Activated CD4-positive, alpha-beta T cell treated with anti-CD3 and anti-CD28 coated beads, Interleukin-2, Interleukin-4, amounts not matched to agents 100 ng/mL and 50 ng/mL, durations not matched to agents 16 hours and 8 hours (primary cell): ENCODE measurements around the gene ACAD11.

ENCODE experiments used
- DNase-seq: peaks from one replicate; pipeline ENCODE4 v3.0.0-alpha.2; 2020; ENCODE audit warnings: low spot score

Gene ACAD11

DNA sequence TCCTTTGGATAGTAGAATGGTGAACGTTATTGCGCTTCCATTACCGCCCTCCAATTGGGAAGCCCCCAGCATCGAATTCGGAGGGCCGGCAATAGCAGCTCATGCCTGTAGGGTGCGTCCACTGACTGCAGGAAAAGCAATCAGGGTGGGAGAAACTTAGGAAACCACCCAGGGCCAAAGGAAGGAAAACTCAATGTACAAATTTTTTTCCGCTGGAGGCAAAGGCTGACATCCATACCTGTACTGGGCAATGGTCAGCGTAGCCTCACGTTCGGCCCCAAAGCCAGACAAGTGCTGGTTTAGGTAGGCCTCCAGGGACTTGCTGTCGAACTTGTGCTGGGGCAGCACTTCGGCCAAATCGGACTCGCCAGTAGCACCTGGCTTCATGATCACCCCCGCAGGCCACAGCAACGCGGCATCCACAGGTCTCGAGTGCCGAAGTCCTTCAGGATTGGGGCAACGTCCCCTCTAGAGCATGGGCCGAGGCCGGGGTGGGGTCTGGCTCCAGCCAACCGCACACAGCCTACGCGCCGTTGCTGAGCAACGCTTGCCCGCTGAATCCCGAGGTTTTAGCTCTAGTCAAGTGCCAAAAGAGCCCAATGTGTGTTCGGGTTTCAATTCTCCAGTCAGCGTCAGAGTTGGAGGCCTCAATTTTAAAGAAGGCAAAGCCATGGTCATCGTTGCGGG is at the start of gene ACAD11:
ACAD11 (minus strand) TSS at position 445 of the 687 bp plus-strand sequence; CDS start at position 387, 58 bp downstream.
- peak; percentile 41 for DNase-seq

DNA sequence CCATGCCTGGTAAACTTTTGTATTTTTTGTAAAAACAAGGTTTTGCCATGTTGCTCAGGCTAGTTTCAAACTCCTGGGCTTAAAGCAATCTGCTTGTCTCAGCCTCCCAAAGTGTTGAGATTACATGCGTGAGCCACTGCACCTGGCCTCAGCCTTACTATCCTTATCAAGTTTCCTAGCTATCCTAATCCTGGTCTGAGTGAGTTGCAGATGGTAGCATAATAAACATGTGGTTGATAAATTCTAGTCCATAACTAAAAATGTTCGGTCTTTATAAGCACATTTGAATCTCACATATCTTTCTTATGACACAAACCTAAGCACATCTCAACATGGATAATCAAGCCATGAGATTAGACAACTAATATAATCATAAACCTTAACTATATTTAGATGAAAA is 44.1 kb upstream of the ACAD11 start:
- no peak for DNase-seq

DNA sequence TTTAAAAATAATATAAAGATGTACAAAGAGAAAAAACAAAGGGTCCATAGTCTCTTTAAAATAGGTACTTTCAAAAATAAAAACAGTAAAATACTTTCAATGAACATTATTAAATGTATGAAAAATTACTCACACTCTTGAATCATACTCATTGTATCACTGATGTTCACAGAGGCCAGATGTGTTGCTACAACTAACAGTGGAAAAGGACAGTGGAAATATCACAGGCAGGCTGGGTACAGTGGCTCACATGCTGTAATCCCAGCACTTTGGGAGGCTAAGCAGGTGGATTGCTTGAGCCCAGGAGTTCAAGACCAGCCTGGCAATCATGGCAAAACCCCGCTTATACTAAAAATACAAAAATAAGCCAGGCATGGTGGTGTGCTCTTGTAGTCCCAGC is 35.8 kb upstream of the ACAD11 start:
- no peak for DNase-seq

- DNase-seq, result no peak
Observed at GRCh38 chr3:132694991-132695390, 35.4 kb upstream of the ACAD11 start.

- no peak for DNase-seq
Observed at GRCh38 chr3:132690040-132690439, 30.4 kb upstream of the ACAD11 start.

- DNase-seq, result no peak
Observed at GRCh38 chr3:132682201-132682600, 22.6 kb upstream of the ACAD11 start.

DNA sequence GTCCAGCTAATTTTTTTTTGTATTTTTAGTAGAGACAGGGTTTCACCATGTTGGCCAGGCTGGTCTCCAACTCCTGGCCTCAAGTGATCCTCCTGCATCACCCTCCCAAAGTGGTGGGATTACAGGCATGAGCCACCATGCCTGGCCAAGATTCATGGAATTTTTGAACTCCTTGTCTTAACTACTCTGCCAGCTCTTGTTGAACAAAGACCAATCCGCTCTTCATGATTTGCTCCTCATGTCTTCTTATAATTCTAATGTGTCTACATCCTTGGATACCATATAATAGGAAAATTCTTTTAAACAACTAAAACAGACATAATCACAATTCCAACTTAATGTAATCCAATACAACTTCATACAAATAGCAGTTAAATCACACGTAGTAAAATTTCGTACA is 21.8 kb upstream of the ACAD11 start:
- no peak for DNase-seq

DNA sequence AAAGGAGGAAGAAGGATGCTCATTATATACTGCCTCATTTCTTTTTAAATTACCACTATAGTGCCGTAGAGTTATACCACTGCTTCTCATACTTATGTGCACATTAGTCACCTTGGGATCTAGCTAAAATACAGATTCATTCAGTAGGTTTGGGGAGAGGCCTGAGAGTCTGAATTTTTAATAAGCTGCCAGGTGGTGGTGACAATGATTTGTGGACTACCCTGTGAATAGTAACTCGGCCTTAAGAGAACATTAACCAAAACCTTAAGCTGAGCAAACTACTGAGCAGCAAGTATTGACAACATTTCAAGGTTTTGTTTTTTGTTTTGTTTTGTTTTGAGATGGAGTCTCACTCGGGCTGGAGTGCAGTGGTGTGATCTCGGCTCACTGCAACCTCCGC is 20.3 kb upstream of the ACAD11 start:
- DNase-seq, result no peak

- DNase-seq, result no peak
Observed at GRCh38 chr3:132675408-132675807, 15.8 kb upstream of the ACAD11 start.

GRCh38 chr3:132669256-132669777 is 9.7 kb upstream of the ACAD11 start:
- no peak for DNase-seq

DNA sequence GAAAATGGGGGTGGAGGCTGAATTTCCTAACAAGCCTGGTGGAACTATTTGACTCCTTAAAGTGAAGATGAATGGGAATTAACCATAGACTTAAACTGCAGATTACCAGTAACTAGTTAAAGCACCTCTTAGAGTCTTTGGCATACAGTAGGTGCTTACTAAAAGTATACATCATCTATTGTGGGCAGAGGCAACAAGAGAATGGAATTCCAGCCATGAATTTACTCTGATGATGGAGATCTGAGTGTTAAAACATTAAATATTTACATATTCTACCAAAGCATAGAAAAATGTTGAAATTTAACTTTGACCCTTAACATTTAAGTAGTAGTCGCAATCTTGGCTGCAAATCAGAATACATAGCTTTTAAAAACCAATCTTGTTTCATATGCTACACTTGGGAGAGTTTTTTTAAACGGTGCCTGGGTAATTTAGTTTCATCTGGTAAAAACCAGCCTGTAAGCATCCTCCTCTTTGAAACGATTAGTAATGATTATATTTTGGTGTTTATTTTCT is 5.7 kb upstream of the ACAD11 start:
- DNase-seq, result no peak

DNA sequence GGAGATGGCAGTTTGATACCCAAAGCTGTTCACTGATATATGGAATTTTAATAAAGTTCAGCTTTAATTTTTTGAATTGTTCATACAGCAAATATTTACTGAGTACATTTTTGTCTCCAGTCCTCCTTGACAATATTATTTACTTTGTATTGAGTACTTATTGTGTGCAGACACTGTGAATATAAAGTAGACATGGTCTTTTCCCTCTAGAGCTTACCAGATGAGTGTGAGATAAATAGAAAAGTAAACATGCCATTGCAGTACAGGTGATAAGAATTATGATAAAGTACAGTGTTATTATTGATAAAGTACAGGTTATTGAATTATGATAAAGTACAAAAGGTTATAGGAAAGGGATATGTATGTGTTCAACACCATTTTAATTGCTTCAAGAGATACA is 2.6 kb upstream of the ACAD11 start:
- no peak for DNase-seq

DNA sequence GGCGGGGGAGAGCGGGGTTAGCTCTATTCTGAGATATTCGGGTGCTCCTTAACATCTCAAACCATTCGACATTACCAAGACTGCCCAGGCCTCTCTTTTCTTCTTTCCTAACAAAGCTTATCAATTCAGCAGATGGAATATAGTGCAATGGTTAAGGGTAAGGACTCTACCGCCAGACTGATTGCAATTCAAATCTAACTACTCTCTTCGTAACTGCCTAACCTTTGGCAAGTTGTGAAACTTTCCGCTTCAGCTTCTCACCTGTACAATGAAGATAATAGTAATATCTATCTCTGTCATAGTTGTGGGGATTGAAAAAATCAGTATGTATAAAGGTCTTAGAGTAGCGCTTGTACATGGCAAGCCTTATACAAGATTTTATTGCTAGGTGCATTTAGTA is 1.5 kb upstream of the ACAD11 start:
- no peak for DNase-seq

GRCh38 chr3:132660811-132661070 is 1.1 kb upstream of the ACAD11 start:
- no peak for DNase-seq

DNA sequence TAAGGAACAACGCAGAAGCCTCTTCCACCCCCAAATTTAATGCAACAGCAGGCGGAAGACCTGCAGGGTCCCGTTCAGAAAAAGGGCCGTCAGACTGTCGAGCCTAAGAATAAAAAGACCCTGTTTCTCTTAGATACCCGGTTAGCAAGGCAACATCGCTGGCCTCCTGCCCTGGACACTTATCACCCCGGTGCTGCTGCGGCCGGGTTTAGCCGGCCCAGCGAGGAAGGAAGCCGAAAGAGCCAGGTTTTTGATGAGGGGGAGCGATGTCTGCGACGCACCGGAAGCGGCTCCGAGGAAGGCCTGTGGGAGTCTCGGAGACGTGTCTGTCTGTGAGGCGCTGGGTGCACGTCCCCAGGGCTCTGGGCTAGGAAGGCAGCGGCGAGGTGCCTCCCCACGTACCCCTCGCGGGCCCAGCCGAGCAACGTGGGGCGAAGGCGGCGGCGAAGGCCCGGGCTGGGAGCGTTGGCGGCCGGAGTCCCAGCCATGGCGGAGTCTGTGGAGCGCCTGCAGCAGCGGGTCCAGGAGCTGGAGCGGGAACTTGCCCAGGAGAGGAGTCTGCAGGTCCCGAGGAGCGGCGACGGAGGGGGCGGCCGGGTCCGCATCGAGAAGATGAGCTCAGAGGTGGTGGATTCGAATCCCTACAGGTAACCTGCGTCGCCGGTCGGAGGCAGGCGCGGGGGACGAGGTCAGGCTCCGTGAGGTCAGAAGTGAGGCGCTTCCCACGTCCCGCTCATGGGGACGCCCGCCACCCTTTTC is 622 bp upstream of the ACAD11 start, which contains the start of gene UBA5:
UBA5 (plus strand) TSS at position 278 of the 759 bp plus-strand sequence; CDS start at position 487, 209 bp downstream.
- peak; percentile 71 for DNase-seq

- DNase-seq, result no peak
Observed at GRCh38 chr3:132659000-132659364, 627 bp downstream of the ACAD11 start.

GRCh38 chr3:132657869-132658747 is 1.5 kb downstream of the ACAD11 start:
- DNase-seq, result no peak

- DNase-seq, result no peak
Observed at GRCh38 chr3:132655471-132655870, 4.1 kb downstream of the ACAD11 start.

GRCh38 chr3:132654721-132655120 is 4.9 kb downstream of the ACAD11 start:
- no peak for DNase-seq

DNA sequence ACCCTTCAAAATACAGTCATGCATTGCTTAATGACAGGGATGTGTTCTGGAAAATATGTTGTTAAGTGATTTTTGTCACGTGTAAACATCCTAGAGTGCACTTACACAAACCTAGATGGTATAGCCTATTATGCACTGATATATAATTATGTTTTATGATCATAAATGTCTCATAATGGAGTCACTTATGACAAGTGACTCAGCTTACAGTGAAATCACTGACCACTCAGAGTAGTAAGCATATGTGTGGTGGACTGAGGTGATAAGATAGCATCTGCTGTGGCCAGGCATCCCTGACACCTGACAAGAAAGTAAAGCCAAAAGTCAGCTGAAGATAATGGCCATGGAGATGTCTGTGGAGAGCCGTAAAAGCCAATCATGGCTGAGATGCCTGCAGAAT is 5.4 kb downstream of the ACAD11 start:
- no peak for DNase-seq

- no peak for DNase-seq
Observed at GRCh38 chr3:132652640-132653270, 6.9 kb downstream of the ACAD11 start.

DNA sequence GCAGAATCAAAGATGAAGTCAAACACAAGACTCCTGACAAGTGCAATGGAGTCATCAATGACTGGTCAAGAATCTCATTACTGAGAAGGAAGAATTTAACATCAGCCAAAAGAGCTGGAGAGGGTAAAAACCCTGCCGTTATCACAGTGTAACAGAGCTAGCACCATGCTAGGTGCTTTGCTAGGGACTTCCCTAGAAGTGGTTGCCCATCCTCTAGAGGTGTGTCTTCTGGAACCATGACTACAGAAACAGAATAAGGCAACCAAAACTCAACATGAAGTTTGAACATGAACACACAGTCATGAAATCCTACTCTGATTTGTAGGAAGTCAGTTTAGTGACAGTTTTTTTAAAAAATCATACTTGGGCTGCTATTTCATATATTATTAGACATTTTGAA is 9.5 kb downstream of the ACAD11 start:
- no peak for DNase-seq
